NCI-H187 (cell line): Measurements from ENCODE around the gene RSRP1.
"Not testable (repeated sequence)": the region's sequence is repeated elsewhere in the genome, so short reads cannot be mapped to it uniquely, and the experiment has no call there.

ENCODE experiments used
- DNase-seq, 2 experiments: peaks; one replicate each; lab custom pipeline; 2025; lab: John Stamatoyannopoulos, UW

Gene RSRP1

DNA sequence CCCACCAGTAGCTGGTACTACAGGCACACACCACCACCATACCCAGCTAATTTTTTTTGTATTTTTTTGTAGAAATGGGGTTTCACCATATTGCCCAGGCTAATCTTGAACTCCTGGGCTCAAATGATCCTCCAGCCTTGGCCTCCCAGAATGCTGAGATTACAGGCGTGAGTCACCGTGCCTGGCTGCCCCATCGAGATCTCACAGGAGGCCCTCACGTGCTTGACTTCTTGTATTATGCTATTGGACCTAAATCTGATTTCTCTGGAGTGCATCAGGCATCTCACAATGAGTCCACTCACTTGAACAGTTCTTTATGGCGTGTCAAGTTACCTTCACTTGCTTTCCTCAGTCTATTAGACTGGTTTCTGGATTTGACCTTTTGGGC lies 9.3 kb upstream of the RSRP1 start:
- no peak for DNase-seq

DNA sequence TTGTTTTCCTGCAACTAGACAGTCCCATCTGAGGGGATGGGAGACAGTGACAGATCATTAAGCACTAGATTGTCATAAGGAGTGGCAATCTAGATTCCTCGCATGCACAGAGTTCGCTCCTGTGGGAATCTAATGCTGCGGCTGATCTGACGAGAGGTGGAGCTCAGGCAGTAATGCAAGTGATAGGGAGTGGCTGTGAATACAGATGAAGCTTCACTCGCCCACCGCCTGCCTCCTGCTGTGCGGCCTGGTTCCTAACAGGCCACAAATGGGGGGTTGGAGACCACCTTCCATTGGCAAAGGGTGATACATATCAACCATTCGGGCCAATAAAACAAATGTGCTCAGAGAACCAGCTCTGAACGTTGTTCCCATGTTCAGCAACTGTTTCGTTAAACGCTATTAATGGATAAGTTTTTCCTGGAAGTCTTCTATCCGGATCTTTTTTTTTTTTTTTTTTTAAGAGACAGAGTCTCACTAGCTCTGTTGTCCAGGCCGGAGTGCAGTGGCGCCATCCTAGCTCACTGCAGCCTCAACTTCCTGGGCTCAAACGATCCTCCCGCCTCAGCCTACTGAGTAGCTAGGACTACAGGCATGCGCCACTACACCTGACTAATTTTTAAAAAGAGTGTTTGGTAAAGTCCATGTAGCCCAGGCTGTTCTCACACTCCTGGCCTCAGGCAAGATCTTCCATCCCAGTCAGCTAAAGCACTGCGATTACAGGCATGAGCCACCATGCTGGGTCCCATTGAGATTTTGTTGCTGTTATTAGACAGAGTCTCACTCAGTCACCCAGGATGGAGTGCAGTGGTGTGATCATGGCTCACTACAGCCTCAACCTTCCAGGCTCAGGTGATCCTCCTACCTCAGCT lies 8.7 kb upstream of the RSRP1 start:
- no peak for DNase-seq

DNA sequence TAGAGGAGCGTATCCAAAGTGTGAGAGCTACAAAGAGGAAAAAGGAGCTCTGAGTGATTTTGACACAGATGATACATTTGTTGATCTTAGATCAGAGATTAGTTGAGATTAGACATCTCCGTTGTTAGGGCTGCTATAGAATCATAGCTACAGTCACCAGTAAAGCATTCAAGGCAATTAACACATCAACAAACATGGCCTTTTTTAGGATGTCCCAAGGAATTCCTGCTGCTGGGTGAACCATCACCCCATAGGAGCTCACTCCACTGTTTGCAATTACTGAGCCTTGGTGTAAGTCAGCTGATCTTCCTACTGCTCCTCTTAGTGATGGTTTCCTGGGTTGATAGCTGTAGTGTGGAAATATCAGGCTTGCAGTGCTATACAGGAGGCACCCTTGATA lies 6.7 kb upstream of the RSRP1 start:
- no peak for DNase-seq

DNA sequence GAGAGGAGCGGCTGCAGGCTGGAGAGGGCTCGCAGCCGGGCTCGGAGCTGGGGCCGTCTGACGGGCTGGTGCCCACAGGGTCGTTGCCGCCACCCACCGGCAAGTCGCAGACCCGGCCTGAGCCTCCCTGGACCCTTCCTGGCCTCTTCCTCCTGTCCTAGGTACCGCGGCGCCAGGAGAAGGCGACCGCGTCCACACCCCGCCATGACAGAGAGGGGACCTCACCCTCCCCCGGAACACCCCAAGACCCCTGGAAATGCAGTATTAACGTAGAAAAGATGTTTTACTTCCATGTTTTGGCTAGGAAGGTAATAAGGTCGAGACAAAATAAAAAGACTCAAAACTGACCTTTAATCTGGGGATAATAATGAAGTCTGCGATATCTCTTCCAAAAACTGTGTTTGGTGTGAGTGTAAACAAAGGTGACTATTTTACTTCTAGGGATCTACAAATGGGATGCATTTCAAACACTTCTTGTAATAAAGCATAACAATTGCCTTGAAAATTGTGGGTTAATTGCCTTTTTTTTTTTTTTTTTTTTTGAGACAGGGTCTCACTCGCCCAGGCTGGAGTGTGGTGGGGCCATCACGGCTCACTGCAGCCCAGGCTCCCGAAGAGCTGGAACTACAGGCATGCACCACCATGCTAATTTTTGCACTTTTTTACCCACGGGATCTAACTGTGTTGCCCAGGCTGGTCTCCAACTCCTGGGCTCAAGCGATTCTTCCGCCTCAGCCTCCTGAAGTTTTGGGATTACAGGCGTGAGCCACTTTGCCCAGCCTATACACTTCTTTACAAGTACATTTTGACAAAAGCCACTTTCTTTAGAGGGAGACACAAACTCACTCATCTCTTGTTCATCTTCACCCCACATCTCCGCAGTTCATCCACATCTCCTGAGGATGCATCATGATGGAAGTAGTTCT lies 838 bp upstream of the RSRP1 start:
- DNase-seq, result peak in 1 of 2 experiments; percentile 53

DNA sequence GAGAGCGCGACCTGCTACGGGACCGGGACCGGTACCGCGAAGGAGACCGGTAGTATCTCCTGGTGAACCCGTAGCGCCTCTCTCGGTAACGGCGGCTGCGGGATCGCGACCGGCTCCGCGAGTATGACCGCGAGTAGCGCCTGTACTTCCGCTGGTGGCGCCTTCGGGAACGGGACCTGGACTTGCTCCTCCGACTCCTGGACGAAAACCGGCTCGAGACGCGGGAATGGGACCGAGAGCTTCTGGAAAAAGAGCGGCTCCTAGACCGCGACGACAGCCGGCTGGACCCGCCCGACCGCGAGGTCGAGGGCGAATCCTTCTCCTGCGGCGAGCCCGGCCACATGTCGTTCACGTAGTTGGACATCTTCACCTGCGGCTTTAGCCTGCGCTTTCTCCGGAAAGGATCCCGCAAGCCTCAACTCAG lies 642 bp downstream of the RSRP1 start:
- DNase-seq, result no peak

DNA sequence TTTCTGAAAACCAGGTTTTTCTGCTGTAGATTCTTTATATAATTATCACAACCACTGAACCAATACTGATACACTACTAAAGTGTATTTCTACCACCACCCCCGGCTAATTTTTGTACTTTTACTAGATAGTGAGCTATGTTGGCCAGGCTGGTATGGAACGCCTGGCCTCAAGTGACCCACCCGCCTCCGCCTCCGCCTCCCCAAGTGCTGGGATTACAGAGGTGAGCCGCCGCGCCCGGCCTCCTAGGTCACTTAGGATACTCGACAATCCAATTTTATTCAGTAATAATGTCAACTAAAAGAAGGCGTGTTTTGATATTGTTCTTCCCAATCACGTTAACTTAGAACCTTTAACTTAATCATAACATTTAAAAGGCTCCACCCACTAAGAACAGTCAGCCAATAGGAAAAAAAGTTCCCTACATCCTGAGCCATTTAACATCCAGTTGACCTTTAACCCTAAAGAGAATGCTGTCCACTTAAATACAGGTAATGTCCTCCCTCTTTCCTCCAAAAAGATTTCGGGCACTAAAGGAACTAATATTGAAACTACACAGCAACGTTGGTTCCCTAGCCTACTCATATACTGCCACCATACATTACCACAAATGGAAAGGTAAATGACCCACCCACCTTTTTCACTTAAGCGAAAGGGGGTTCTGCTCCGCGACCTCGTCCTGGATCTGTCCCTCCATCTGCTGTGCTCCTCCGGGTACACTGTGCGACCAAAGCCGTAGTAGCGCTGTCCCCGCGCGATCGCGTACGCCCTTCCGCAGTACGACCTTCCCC lies 1.2 kb downstream of the RSRP1 start:
- no peak for DNase-seq

DNA sequence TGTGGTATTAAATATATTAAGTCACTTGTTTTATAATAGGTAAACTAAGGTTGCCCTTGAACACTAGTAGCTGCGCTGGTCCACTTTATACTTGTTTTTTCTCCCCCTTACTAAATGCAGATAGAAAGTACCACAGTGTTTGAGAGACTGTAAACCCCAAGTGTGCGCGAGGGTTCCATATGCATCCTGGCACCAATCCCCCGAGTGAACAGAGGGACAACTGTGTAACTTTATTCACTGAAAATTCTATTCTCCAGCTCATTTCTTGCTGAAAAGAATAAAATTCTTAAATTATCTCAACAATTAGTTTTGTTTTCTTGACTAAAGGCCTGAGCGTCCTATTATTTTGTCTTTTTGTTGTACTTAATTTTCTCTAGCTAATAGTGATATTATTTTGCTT lies 1.9 kb downstream of the RSRP1 start:
- no peak for DNase-seq

DNA sequence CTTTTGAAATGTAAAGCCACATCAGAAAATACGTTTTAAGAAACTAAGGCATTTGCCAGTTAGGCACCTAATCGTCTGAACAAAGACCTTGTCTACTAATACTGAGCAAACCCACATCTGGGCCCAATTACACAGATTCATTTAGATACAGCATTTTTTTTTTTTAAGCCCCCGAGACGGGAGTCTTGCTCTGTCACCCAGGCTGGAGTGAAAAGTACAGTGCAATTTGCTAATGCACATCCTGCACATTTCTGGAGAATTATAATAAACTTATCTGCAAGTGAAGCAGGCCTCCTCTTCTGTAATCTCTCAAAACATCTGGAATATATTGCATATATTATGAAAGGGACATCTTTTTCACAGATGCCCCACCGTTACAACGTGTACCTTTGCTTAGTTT lies 3.3 kb downstream of the RSRP1 start:
- no peak for DNase-seq

DNA sequence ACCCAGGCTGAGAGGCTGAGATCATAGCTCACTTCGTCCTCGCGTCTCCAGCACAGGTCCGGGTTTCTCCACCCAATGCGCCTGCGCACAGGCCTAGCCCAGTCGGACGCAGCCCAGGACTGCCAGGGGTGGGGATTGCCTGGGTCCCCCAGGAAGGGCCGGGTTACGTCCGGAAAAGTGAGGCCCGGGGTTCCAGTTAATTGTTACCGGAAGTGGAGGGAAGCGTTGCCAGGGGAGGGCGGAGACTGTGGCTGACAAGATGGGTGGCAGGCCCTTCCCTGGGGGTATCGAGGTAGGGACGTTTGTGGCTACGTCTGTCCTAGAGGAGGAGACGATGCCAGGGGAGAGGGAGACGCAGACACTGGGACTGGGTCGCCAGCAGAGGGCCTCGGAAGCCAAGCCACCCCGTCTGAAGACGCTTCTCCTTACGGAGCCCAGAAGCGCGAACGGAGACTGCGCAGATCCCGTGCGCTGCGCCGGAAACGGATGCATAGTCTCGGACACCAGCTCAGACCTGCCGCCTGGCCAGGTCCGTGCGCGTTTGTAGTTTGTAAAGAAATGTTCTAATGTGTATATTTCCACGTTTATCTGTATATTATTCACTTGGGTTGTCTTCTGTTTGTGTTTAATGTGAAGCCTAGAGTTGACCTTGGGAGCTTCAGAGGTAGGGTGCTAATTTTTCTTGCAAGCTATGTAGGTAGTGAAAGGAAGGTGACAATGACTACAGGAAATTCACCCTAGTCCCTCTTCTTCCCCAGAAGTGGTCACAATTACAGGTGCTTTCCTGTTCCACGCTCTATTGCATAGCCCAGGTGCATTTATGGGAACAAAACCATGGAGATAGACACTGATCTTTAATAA lies 7.3 kb downstream of the RSRP1 start:
- peak; percentile 85 to 87 for DNase-seq

DNA sequence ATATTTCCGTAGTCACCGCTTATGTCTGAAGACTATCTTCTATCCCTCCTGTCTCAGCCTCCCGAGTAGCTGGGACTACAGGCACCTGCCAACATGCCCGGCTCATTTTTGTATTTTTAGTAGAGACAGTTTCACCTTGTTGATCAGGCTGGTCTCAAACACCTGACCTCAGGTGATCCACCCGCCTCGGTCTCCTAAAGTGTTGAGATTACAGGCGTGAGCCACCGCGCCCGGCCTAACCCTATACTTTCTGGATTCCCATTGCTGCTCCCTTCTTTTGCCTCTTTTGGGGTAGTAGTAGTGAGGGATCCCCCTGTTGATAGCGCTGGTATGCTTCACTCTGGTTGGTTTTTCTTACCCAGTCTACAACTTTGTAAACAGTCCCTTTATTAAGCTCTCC lies 9.2 kb downstream of the RSRP1 start:
- no peak for DNase-seq

DNA sequence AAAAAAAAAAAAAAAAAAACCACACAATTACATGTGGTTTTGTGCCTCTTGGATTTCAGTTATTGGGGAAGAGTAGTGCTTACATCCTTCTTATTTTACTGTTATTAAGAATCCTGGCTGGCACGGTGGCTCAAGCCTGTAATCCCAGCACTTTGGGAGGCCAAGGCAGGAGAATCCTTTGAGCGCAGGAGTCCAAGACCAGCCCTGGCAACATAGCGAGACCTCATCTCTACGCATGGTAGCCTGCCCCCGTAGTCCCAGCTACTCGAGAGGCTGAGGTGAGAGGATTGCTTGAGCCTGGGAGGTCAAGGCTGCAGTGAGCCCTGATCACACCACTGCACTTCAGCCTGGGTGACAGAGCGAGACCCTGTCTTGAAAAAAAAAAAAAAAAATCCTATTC lies 11.0 kb downstream of the RSRP1 start:
- DNase-seq, result not testable (repeated sequence)

DNA sequence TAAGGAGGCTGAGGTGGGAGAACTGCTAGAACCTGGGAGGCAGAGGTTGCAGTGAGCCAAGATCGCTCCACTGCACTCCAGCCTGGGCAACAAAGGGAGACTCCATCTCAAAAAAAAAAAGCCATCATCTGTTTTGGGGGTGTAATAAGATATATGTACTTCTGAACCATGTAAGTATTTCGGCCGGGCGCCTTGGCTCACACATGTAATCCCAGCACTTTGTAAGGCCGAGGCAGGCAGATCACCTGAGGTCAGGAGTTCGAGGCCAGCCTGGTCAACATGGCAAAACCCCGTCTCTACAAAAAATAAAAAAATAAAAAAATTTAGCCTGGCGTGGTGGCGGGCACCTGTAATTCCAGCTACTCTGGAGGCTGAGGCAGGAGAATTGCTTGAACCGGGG lies 11.8 kb downstream of the RSRP1 start:
- DNase-seq, result not testable (repeated sequence)

DNA sequence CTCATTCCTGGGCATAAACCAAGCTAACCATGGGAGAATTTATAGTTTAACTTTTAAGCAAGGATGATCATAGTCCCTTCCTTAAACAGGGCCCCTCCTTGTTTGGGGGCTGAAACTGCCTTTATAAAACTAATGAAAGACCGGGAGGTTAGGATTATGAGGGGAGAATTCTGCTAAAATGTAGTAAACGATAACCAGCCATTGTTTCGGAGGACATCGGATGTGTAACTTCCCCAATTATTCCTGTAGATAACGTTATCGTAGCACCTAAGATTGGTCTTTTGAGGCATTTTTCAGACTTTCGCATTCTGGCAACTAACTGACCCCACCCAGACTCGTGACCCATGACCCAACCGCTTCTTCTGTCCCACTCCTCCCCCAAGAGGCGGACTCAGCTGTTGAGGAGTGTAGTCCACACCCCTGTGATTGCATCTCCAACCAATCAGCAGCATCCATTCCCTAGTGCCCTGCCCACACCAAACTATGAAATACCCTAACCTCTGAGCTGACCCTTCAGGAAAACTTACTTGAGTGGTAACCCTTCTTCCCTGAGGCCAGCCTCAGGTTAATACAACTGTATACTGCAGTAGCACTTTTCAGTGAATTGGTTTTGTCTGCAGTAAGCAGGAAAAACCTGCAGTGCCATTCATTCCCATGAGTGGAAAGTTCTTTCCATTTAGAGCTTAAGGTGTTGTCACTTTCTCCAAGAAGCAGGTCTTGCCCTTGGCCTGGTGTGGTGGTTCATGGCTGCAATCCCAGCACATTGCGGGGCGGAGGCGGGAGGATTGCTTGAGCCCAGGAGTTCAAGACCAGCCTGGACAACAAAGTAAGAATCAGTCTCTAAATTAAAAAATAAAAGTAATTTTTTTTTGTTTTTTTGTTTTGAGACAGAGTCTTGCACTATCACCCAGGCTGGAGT lies 14.1 kb downstream of the RSRP1 start:
- no peak for DNase-seq

DNA sequence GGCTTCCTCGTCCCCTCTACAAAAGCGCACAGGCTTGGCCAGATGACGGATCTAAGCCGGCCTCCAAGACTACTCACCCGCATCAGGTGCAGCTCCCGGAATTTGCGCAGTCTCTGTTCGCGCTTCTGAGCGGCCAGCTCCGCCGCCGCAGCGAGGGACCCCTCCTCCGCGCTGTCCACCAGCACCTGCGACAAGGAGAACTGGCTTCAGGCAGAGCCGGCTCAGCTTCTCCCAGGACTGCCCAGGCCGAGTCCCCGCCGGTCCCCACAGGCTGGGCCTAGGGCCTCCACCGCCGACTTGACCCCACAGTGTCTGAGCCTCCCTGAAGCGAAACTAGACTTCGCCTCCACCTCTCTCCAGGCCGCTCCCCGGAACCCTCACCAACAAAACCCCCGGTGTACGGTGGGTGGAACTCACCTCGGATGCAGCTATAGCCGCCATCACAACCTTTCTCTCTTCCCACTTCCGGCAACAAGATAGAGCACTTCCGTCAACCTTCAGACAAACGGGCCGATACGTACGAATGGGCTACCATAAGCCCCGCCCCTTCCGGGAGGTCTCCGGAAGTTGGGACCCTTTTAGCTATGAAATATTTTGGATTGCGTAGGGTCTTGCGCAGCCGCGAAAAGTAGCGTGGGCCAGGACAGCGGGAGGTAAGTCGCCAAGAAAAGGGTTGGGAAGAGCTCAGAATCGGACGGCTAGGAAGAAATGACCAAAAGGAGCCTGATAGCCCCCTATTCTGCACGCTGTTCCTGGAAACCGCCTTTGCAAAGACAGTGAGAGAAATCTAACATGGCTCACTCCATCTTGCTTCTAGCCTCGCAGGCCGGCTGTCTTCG lies 15.0 kb downstream of the RSRP1 start, which contains the start of gene SYF2:
Gene SYF2 (minus strand): TSS at position 476 of the 839 bp plus-strand sequence. CDS start 35 bp downstream, at position 441.
- peak; percentile 72 to 75 for DNase-seq

DNA sequence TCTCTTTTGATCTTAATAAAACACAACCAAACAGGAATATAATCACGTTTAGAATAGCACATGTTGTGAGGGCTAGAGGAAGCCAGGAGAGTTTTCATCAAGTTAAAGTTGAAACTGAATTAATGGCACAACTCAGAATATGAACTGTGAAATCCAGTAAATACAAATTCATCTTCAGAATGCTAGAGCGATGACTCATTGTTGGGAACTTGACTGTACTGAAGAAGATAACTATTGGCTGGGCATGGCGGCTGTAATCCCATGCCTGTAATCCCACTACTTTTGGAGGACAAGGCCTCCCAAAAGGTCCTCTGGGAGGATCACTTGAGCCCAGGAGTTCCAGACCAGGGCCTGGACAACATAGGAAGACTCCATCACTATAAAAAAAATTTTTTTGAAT lies 23.8 kb downstream of the RSRP1 start:
- DNase-seq, result no peak

DNA sequence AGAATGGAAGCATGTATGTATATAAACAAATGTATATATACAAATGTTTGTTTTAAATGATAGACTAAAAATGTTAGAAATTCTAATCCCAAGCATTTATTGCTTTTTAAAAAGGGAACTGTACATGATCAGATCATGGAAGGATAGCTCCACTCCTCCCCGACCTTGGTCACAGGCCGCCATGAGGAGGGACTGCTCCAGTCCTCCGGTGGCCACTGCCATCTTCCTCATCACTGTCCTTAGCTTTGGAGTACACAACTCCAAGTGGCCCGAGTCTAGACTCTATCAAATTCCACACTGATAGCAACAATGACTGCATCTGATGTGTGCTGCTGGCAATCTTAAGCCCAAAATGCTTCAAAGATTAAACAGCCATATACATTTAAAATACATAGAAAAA lies 24.6 kb downstream of the RSRP1 start:
- DNase-seq, result no peak

DNA sequence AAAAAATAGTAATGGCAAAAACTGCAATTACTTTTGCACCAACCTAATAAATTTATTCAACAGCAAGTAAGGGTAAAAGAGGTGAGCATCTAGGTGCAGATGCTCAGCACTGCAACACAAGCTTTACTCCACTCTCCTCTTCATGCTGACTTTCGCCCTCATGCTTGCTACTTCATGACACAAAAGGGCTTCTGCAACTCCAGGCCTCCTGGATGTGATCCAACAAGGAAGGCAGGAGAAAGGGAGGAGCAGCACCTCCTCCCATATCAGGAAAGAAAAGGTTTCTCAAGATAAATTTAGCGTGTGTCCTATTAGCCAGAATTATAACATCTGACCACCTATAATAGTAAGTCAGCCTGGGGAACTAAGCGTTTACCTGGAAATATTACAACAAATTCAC lies 26.6 kb downstream of the RSRP1 start:
- no peak for DNase-seq

DNA sequence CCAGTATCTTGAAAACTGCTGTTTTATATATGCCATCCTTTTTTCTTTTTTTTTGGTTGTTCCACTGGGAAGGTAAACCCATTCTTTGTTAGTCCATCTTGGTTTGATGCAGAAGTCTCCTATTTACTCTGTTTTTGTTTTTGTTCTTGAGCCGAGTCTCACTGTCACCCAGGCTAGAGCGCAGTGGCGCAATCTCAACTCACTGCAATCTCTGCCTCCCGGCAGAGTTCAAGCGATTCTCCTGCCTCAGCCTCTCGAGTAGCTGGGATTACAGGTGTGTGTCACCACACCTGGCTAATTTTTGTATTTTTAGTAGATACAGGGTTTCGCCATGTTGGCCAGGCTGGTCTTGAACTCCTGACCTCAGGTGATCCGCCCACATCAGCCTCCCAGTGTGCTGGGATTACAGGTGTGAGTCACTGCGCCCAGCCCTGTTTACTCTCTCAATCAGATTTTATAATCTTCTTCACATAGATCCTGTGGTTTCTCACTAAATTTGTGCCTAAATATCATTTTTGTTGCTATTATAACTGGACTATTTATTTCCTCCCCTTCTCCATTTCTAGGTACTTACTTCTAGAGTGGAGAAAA lies 27.5 kb downstream of the RSRP1 start:
- no peak for DNase-seq
